PC-9 (cell line): ENCODE results near the gene AIG1.
"Not testable (repeated sequence)": the region's sequence is repeated elsewhere in the genome, so short reads cannot be mapped to it uniquely, and the experiment has no call there.

Experiments
- CTCF ChIP-seq: fragments of 200-600 bp; sonication (generic); conservative IDR thresholded peaks from 2 replicates; pipeline ENCODE4 v1.6.1; 2017; ENCODE audit warnings: mixed run types, antibody characterized with exemption, mild to moderate bottlenecking, moderate library complexity
- EZH2 ChIP-seq: fragments of 200-600 bp; sonication (generic); IDR thresholded peaks from 2 replicates; pipeline ENCODE4 v1.8.0; 2017; ENCODE audit warnings: antibody characterized with exemption, low read depth

DNA sequence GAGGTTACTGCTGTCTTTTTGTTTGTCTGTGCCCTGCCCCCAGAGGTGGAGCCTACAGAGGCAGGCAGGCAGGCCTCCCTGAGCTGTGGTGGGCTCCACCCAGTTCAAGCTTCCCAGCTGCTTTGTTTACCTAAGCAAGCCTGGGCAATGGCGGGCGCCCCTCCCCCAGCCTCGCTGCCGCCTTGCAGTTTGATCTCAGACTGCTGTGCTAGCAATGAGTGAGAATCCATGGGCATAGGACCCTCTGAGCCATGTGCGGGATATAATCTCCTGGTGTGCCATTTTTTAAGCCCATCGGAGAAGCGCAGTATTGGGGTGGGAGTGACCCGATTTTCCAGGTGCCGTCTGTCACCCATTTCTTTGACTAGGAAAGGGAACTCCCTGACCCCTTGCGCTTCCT, 247.1 kb downstream of the AIG1 start:
- TF ChIP-seq CTCF, EZH2: not testable (repeated sequence)
